ENCODE measurements around the gene SLC14A1. TPM values are rescaled to one million over a fixed set of nuclear protein-coding genes. Genes with fewer than 3 reads are reported as not detected.

The SLC14A1 gene
- polyA plus RNA-seq, 4 donors, result 3.4 to 6.8 (median 4.4) TPM

DNA sequence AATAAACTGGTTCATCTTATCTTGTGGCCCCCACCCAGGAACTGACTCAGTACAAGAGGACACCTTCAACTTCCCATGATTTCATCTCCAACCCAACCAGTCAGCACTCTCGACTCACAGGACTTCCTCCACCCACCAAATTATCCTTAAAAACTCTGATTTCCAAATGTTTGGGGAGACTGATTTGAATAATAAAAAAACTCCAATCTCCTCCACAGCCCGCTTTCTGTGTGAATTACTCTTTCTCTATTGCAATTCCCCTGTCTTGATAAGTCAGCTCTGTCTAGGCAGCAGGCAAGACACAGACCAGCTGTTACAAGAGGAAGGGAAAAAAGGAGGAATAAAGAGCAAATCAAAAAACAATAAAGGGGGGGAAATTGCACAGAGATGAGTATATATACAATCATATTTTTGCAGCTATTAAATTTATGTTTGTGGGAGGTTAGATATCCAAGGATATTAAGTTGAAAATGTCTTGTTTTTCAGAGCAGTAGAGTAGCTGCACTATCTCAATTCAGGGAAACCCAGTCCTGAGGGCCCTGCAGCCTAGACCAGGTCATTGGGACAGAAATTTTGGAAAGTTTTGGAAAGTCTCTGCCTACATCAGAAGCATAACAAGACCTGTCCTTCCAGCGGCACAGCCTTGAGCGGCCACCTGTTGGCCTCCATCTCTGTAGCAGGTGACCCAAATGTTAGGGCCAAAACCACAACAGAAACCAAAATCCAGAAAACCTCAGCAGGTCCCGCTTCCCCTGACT is 68.7 kb downstream of the SLC14A1 start:
- no peak for DNase-seq (ENCODE audit: low read depth in 4 of 4, low spot score in 2 of 4)

DNA sequence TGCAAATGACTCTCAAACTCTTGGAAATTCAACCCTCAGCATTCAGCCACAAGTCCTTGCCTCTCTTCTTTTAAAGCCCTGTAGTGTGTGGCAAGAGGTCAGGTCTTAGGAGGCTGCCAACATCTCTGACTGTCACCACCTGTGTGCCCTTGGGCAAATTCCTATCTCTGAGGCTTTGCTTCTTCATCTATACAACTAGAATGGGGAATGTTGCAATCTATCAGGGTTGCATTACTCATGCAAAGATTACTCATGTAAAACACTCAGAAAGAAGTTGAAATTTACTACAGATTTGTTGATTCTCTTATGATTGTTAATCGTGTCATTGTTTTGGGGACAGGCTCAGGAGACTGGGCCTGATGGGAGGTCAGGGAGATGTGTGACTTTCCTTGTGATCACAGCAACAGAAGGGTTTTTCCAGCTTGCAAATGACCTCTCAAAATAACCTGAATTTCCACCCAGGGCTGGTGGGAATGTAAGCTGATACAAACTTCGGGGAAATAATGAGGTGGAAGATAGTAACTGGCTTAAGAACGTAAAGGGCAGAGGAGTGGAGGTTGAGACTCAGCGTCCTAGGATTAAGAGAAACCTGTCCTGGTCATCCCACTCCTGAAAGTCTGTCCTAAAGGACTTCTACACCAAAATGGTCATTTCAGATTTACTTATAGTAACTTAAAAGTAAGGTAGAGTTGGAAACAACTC is 69.4 kb downstream of the SLC14A1 start:
- no peak for DNase-seq (ENCODE audit: low read depth in 4 of 4, low spot score in 2 of 4)

DNA sequence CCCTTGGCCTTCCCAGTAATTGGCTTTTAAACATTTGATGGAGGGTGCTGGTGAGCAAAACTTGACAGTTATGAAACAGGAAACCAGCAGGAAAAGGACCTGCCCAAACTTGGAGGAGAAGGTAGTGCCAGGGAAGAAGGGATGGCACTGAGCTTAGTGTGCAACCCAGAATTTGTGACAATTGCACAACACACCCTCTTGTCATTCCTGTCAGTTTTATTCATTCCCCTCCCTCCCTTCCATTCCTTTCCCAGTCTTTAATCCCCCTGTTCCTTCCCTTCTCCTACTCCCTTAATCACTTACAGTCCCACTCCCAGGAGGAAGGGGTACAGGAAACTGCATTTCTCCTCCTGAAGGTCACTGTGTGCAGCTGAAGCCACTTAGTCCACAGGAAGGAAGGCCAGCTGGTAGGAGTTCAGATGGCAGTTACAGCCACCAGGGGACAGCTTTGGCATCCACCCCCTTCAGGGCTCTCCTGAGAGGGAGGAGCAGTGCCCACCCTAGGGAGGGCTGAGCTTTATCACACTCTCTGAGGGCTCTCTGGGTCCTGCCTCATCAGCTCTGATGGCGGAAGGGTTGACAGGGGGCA is 77.5 kb downstream of the SLC14A1 start:
- no peak for DNase-seq (ENCODE audit: low read depth in 4 of 4, low spot score in 2 of 4)

Other genes with a start within 250 kb of the SLC14A1 start
- gene SLC14A2, start 108.7 kb upstream of the SLC14A1 start, polyA plus RNA-seq (ENCODE audit: insufficient read length in 4 of 4), result 10 to 100 TPM in 3 of 4 donors, 1 to 10 TPM in 1; 9.4 to 20.2 (median 16.0) TPM
- gene SIGLEC15, start 101.5 kb downstream of the SLC14A1 start, polyA plus RNA-seq (ENCODE audit: insufficient read length in 4 of 4), result under 1 TPM; 0.35 to 0.81 (median 0.46) TPM
- gene EPG5, start 243.1 kb downstream of the SLC14A1 start, polyA plus RNA-seq (ENCODE audit: insufficient read length in 4 of 4), result 10 to 100 TPM; 16.2 to 35.3 (median 25.1) TPM